HFF-Myc (cell line): ENCODE results near the gene RFPL1.
A peak's percentile ranks its signal among the peaks of the same experiment; 100 is the strongest.

Source experiments
- DNase-seq: peaks from one replicate; pipeline ENCODE4 v3.0.0-alpha.2; 2011; ENCODE audit warnings: low read depth; ENCODE audit errors: extremely low read depth
- H3K4me3 ChIP-seq: replicated peaks from 2 replicates; pipeline ENCODE4 v1.5.1; 2011; ENCODE audit warnings: low read depth, mild to moderate bottlenecking, control low read depth, low read length
- TF ChIP-seq, protein P1 (sequence below): IDR thresholded peaks from 2 replicates; pipeline ENCODE4 v1.5.1; 2012; ENCODE audit warnings: mild to moderate bottlenecking, low read depth, low read length, control low read depth; ENCODE audit errors: missing control alignments

The RFPL1 gene

DNA sequence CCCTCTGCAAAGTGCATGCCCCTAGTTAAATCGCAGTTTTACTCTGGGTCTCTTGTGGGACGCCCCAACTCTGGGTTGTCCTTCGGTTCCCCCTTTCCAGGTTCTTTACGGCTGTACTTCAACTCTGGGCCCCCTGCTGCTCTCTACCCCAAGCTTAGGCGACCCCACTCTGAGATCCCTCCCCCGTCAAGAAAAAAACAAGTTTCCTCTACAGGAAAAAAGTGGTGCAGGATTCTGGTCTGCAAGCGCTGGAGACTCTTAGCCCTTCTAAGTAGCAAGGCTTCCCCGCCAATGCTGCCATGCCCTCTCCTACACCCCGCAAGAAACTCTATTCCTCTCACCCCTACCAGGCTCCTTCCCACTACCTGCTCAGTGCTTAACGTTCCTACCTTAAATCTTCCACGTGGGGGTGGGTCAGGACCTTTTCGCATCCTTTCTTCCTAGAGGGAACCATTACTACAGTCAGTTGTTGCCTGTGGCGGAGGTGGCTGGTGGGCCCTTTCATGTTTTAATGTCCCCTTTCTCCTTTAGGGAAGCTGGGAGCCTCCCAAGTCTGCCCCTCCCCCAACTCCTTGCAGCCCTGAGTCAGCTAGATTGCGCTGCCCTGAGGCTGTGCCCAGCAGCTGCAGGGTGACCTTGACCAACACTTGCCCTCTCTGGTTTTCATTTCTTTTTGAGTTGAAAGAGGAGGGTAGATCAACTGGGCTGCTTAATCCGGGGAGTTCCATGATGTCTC is 43.0 kb downstream of the RFPL1 start:
- peak overlapping the region; percentile 34 for H3K4me3 ChIP-seq
- TF ChIP-seq, protein P1, sequence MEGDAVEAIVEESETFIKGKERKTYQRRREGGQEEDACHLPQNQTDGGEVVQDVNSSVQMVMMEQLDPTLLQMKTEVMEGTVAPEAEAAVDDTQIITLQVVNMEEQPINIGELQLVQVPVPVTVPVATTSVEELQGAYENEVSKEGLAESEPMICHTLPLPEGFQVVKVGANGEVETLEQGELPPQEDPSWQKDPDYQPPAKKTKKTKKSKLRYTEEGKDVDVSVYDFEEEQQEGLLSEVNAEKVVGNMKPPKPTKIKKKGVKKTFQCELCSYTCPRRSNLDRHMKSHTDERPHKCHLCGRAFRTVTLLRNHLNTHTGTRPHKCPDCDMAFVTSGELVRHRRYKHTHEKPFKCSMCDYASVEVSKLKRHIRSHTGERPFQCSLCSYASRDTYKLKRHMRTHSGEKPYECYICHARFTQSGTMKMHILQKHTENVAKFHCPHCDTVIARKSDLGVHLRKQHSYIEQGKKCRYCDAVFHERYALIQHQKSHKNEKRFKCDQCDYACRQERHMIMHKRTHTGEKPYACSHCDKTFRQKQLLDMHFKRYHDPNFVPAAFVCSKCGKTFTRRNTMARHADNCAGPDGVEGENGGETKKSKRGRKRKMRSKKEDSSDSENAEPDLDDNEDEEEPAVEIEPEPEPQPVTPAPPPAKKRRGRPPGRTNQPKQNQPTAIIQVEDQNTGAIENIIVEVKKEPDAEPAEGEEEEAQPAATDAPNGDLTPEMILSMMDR: no peak
- no peak for DNase-seq

DNA sequence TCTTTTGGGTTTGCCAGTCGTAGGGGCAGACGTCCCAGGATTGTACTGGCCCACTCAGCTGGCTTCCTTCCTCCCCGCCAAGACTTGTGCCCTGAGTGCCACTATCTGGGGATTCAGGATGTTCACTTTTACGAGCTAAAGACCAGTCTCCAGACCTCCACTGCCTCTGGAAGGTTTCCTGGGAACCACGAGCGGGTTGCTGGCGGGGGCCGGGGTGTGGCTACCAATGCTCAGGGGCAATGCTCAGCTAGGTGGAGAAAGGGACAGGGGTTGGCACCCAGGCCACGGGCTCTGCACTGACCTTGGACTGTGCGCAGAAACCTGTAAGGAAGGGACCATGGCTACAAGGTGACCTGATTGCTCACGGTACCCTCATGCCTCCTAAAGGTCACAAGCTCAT is 43.9 kb downstream of the RFPL1 start:
- DNase-seq: no peak

DNA sequence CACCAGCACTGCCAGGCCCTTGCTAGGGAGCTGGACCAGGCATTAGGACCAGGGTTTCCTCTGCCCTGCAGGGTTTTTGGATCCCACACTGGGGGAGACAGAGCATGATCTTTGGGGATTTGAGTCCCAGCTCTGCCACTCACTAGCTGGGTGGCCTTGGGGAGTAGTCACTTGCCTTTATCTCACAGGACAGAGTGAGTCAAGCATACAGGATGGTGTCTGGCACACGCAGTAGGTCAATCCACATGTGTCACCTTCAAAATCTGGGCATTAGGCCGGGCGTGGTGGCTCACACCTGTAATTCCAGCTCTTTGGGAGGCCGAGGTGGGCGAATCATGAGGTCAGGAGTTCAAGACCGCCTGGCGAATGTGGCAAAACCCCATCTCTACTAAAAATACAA is 44.3 kb downstream of the RFPL1 start:
- no peak overlapping the region for H3K4me3 ChIP-seq
- TF ChIP-seq, protein P1: no peak
- no peak for DNase-seq

More for the DNA sequence above, 43.9 kb downstream of the RFPL1 start:
- TF ChIP-seq, protein P1: no peak
- peak overlapping the region; percentile 34; the same call in 1 of the 2 replicates for H3K4me3 ChIP-seq

DNA sequence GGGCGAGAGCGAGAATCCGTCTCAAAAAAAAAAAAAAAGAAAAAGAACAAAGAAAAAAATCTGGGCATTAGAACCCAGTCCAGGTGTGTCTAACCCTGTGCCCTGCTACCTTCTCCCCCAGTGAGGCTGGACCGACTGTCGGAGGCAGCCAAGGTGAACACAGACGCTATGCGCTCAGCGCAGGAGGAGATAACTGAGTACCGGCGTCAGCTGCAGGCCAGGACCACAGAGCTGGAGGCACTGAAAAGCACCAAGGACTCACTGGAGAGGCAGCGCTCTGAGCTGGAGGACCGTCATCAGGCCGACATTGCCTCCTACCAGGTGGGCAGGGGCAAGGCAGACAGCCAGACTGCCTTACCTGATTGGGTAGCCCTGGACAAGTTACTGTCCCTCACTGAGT is 44.9 kb downstream of the RFPL1 start:
- DNase-seq: no peak
- TF ChIP-seq, protein P1: no peak
- H3K4me3 ChIP-seq: no peak overlapping the region

DNA sequence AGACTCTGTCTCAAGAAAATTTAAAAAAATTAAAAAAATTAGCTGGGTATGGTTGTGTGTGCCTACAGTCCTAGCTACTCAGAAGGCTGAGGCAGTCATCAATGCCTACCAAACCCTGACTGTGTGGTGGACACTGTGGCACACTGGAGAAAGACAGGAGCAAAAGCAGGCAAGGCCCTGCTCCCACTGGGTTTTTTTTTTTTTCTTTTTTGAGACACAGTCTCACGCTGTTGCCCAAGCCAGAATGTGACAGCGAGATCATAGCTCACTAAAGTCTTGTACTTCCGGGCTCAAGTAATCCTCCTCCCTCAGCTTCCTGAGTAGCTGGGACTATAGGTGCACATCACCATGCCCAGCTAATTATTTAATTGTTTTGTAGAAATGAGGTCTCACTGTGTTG is 46.3 kb downstream of the RFPL1 start:
- H3K4me3 ChIP-seq: no peak overlapping the region
- DNase-seq: no peak
- TF ChIP-seq, protein P1: no peak

DNA sequence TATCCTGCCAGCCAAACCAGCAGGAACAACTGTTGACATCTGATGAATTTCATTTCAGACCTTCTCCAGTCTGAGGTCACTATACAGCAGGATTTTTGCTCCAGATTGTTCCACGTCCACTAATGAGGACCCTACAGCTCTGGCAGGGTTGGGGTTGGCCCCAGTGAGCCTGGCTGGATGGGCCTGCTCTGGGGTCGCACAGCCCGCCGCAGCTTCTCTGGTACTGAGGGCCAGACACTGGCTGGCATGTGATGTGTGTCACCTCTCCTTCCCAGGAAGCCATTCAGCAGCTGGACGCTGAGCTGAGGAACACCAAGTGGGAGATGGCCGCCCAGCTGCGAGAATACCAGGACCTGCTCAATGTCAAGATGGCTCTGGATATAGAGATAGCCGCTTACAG is 47.1 kb downstream of the RFPL1 start:
- no peak for DNase-seq
- TF ChIP-seq, protein P1: no peak
- no peak overlapping the region for H3K4me3 ChIP-seq
